ENCODE measurements around the gene ATAD3C. TPM values are rescaled to one million over a fixed set of nuclear protein-coding genes. Genes with fewer than 3 reads are reported as not detected.
"Not testable (repeated sequence)": the region's sequence is repeated elsewhere in the genome, so short reads cannot be mapped to it uniquely, and the experiment has no call there.

The ATAD3C gene
- total RNA-seq, 1 donor from 2014 or later: 0.27 TPM

GRCh38 chr1:1460540-1461130, 11.1 kb downstream of the ATAD3C start:
- Mint-ChIP-seq H3K4me1 (ENCODE audit: unreplicated experiment) (no peaks in the 10 kb centered on the region), H3K9me3 (ENCODE audit: unreplicated experiment) (no peaks in the 10 kb centered on the region), H3K4me3 (ENCODE audit: unreplicated experiment) (no peak overlapping the region), H3K27me3 (ENCODE audit: unreplicated experiment) (no peaks in the 10 kb centered on the region), H3K27ac (ENCODE audit: unreplicated experiment) (no peak overlapping the region), H3K36me3 (ENCODE audit: unreplicated experiment) (no peaks in the 10 kb centered on the region)
- no peak for TF ChIP-seq CTCF (IDR thresholded peaks at IDR 0.05)
- no peak for DNase-seq (ENCODE audit: extremely low spot score, unreplicated experiment)

- no peaks in the 10 kb centered on the region for H3K9me3 Mint-ChIP-seq (ENCODE audit: unreplicated experiment)
- no peaks in the 10 kb centered on the region for H3K36me3 Mint-ChIP-seq (ENCODE audit: unreplicated experiment)
- no peak overlapping the region for H3K4me3 Mint-ChIP-seq (ENCODE audit: unreplicated experiment)
- H3K27ac Mint-ChIP-seq (ENCODE audit: unreplicated experiment): no peak overlapping the region
- no peak for TF ChIP-seq CTCF (IDR thresholded peaks at IDR 0.05)
- DNase-seq (ENCODE audit: extremely low spot score, unreplicated experiment): no peak
- no peaks in the 10 kb centered on the region for H3K27me3 Mint-ChIP-seq (ENCODE audit: unreplicated experiment)
- H3K4me1 Mint-ChIP-seq (ENCODE audit: unreplicated experiment): no peaks in the 10 kb centered on the region
These were observed 12.3 kb downstream of the ATAD3C start for GRCh38 chr1:1461721-1462317.

GRCh38 chr1:1462318-1462966, 13.0 kb downstream of the ATAD3C start:
- H3K27ac Mint-ChIP-seq (ENCODE audit: unreplicated experiment): no peak overlapping the region
- no peaks in the 10 kb centered on the region for H3K4me1 Mint-ChIP-seq (ENCODE audit: unreplicated experiment)
- DNase-seq (ENCODE audit: extremely low spot score, unreplicated experiment): no peak
- no peaks in the 10 kb centered on the region for H3K9me3 Mint-ChIP-seq (ENCODE audit: unreplicated experiment)
- H3K4me3 Mint-ChIP-seq (ENCODE audit: unreplicated experiment): no peak overlapping the region
- no peaks in the 10 kb centered on the region for H3K36me3 Mint-ChIP-seq (ENCODE audit: unreplicated experiment)
- no peaks in the 10 kb centered on the region for H3K27me3 Mint-ChIP-seq (ENCODE audit: unreplicated experiment)
- TF ChIP-seq CTCF (IDR thresholded peaks at IDR 0.05): no peak

- Mint-ChIP-seq H3K27ac (ENCODE audit: unreplicated experiment) (no peak overlapping the region), H3K36me3 (ENCODE audit: unreplicated experiment) (no peaks in the 10 kb centered on the region), H3K4me1 (ENCODE audit: unreplicated experiment) (no peaks in the 10 kb centered on the region), H3K9me3 (ENCODE audit: unreplicated experiment) (no peaks in the 10 kb centered on the region), H3K4me3 (ENCODE audit: unreplicated experiment) (no peak overlapping the region), H3K27me3 (ENCODE audit: unreplicated experiment) (no peaks in the 10 kb centered on the region)
- no peak for TF ChIP-seq CTCF (IDR thresholded peaks at IDR 0.05)
- DNase-seq (ENCODE audit: extremely low spot score, unreplicated experiment): no peak
These were observed 13.8 kb downstream of the ATAD3C start for GRCh38 chr1:1463312-1463711.

- H3K4me3 Mint-ChIP-seq (ENCODE audit: unreplicated experiment); H3K36me3 Mint-ChIP-seq (ENCODE audit: unreplicated experiment); DNase-seq (ENCODE audit: extremely low spot score, unreplicated experiment); H3K27ac Mint-ChIP-seq (ENCODE audit: unreplicated experiment); H3K27me3 Mint-ChIP-seq (ENCODE audit: unreplicated experiment); H3K9me3 Mint-ChIP-seq (ENCODE audit: unreplicated experiment): not testable (repeated sequence)
- H3K4me1 Mint-ChIP-seq (ENCODE audit: unreplicated experiment): peaks cover 21% of the 10 kb centered on the region
These were observed 18.9 kb downstream of the ATAD3C start for GRCh38 chr1:1468196-1468985.

Data from osteocyte (in vitro differentiated cells).